ENCODE data around the gene SRCAP.

SRCAP gene

GRCh38 chr16:30737794-30738648, 39.0 kb downstream of the SRCAP start:
- DNase-seq: no peak

GRCh38 chr16:30738984-30739951, 40.3 kb downstream of the SRCAP start:
- no peak for DNase-seq

GRCh38 chr16:30740364-30741251, 41.6 kb downstream of the SRCAP start:
- DNase-seq: no peak

- DNase-seq: no peak
These were observed 42.5 kb downstream of the SRCAP start for GRCh38 chr16:30741461-30741914.

- no peak for DNase-seq
These were observed 44.7 kb downstream of the SRCAP start for GRCh38 chr16:30743716-30744115.

GRCh38 chr16:30744183-30744582, 45.2 kb downstream of the SRCAP start:
- DNase-seq: no peak

GRCh38 chr16:30745082-30745481, 46.1 kb downstream of the SRCAP start:
- DNase-seq: no peak

- no peak for DNase-seq
These were observed 47.7 kb downstream of the SRCAP start for GRCh38 chr16:30746638-30747175.

GRCh38 chr16:30747331-30747730, 48.4 kb downstream of the SRCAP start:
- no peak for DNase-seq

GRCh38 chr16:30747799-30748633, 49.0 kb downstream of the SRCAP start, which contains the start of gene PHKG2:
Gene PHKG2, plus strand, starts transcription at chr16:30748425. Its CDS starts 396 bp downstream, at chr16:30748821.
- DNase-seq: peak; percentile 93

- DNase-seq: no peak
These were observed 49.9 kb downstream of the SRCAP start for GRCh38 chr16:30748634-30749445.

GRCh38 chr16:30750201-30750600, 51.2 kb downstream of the SRCAP start:
- no peak for DNase-seq

GRCh38 chr16:30750876-30751465, 52.0 kb downstream of the SRCAP start:
- no peak for DNase-seq

- DNase-seq: no peak
These were observed 54.6 kb downstream of the SRCAP start for GRCh38 chr16:30753596-30753995.

- DNase-seq: no peak
These were observed 57.2 kb downstream of the SRCAP start for GRCh38 chr16:30755955-30756780.

GRCh38 chr16:30756781-30757100, 57.8 kb downstream of the SRCAP start:
- no peak for DNase-seq

GRCh38 chr16:30757316-30757715, 58.3 kb downstream of the SRCAP start:
- DNase-seq: no peak

GRCh38 chr16:30758988-30759491, 60.1 kb downstream of the SRCAP start:
- no peak for DNase-seq

Data from NCI-H1694 (cell line).